Body of pancreas (tissue), 4 donors: ENCODE measurements around the gene RASSF8.

ENCODE experiments used
- POLR2A ChIP-seq, 3 donors: fragments of 450-650 bp; IDR thresholded peaks; one replicate each; pipeline ENCODE4 v1.6.1; 2016; ENCODE audit warnings: antibody characterized with exemption in 3 of 3, mild to moderate bottlenecking in 2 of 3
- TF ChIP-seq, protein P1 (sequence below), 7 experiments: fragments of 450-650 bp in 4 of 7; fragments of 200-600 bp in 3 of 7; sonication (generic) in 3 of 7; IDR thresholded peaks; one replicate each; pipeline ENCODE4 v1.5.1; 2016 to 2019; ENCODE audit warnings: antibody characterized with exemption in 7 of 7

DNA sequence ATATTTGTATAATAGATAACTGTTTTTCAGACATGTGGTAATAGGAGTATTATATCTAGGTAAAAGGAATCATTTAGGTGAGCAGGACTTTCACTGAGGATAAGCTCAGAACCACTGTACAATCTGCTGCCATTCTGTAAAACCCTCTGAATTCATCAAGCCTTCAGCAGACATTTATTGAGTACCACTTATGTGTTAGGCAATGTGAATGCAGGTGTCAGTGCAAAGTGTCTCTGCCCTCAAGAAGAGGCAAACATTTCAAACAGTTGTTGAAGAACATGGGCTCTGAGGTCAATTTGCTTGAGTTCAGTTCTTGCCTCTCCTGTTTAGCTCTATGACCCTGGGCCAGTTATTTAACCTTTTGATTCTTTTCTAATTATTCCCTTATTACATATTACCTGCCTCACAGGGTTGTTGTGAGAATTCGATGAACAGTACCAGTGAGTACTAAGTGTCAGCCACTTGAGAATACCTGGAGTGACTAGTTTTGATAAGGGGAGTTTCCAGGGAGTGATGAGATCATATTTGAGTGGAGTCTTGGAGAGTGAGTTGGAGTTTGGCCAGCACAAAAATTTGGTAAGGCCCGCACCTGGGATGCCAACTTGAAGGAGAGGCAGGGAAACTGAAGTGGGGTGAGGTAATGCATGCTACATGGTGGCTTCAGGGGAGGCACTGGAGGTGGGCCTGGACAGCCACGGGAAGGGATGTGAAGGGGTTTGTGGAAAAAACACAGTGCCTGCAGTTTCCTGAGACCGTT lies 33.7 kb downstream of the RASSF8 start:
- TF ChIP-seq, protein P1, sequence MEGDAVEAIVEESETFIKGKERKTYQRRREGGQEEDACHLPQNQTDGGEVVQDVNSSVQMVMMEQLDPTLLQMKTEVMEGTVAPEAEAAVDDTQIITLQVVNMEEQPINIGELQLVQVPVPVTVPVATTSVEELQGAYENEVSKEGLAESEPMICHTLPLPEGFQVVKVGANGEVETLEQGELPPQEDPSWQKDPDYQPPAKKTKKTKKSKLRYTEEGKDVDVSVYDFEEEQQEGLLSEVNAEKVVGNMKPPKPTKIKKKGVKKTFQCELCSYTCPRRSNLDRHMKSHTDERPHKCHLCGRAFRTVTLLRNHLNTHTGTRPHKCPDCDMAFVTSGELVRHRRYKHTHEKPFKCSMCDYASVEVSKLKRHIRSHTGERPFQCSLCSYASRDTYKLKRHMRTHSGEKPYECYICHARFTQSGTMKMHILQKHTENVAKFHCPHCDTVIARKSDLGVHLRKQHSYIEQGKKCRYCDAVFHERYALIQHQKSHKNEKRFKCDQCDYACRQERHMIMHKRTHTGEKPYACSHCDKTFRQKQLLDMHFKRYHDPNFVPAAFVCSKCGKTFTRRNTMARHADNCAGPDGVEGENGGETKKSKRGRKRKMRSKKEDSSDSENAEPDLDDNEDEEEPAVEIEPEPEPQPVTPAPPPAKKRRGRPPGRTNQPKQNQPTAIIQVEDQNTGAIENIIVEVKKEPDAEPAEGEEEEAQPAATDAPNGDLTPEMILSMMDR (IDR thresholded peaks at IDR 0.05): no peak
- TF ChIP-seq POLR2A (IDR thresholded peaks at IDR 0.05): no peak
